HG03457 (cell line): ENCODE results near the gene KARS1.
"Not testable (repeated sequence)": the region's sequence is repeated elsewhere in the genome, so short reads cannot be mapped to it uniquely, and the experiment has no call there.

Source experiments
- ATAC-seq: cut with Tn5 transposase; IDR thresholded peaks from one replicate; pipeline ENCODE4 v1.9.1; 2021; ENCODE audit warnings: moderate number of reproducible peaks; ENCODE audit not compliant: unreplicated experiment

The KARS1 gene

DNA sequence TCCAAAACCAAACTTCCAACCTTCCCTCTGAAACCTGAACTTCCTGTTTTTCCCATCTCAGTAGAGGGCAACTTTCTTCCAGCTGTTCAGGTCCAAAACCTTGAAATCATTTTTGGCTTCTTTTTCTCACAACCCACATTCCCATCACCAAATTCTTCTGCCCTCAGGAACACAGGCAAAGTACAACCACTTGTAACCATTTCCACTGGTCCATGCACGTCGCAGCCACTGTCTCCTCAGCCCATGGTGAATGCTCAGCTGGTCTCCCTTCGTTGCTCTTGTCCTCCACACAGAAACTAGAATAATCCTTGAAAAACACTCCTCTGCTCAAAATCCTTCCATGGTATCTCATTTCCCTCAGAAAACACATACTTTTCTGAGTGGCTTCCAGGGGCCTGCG lies 20.7 kb downstream of the KARS1 start:
- no peak for ATAC-seq

DNA sequence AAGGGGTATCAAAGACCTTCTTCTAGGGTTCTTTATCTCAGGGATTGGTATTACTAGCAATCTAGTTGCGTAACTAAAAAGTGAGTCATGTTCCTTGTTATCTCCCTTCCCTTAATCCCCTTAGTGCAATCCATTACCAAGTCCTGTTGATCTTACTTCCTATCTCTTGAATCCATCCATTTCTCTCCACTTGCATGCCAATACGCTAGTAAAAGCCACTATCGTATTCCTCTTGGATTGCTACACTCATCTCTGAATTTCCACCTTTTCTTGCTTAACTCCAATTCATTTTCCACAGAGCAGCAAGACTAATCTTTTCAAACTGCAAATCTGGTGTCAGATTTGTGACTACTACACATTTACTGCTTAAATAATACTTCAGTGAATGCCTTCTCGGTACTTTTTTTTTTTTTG lies 22.5 kb downstream of the KARS1 start:
- no peak for ATAC-seq

- peak; percentile 95 for ATAC-seq
These were observed 24.5 kb downstream of the KARS1 start, which contains the start of gene ADAT1 for GRCh38 chr16:75622761-75623605. TSS of gene ADAT1 (minus strand) at chr16:75623281. CDS start at chr16:75620799, 2,482 bp downstream.

- ATAC-seq, result no peak
These were observed 26.3 kb downstream of the KARS1 start for GRCh38 chr16:75621170-75621477.

- no peak for ATAC-seq
These were observed 26.9 kb downstream of the KARS1 start for GRCh38 chr16:75620326-75621169.

DNA sequence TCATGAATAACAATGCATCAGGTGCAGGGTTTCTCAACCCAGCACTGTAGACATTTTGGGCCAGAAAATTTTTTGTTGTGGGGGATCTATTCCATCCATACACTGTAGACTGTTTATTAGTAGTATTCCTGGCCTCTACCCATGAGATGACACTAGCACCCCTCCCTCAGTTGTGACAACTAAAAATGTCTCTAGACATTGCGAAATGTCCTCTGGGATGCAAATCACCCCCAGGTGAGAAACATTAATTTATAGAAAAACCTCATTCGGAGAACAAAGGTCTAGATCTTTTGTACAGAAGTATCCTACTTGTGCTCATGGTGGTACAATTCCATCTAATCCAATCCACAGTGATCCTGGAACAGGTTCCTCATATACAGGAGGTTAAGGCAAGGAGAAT lies 28.7 kb downstream of the KARS1 start:
- no peak for ATAC-seq

GRCh38 chr16:75617121-75617520 lies 30.3 kb downstream of the KARS1 start:
- ATAC-seq, result no peak

DNA sequence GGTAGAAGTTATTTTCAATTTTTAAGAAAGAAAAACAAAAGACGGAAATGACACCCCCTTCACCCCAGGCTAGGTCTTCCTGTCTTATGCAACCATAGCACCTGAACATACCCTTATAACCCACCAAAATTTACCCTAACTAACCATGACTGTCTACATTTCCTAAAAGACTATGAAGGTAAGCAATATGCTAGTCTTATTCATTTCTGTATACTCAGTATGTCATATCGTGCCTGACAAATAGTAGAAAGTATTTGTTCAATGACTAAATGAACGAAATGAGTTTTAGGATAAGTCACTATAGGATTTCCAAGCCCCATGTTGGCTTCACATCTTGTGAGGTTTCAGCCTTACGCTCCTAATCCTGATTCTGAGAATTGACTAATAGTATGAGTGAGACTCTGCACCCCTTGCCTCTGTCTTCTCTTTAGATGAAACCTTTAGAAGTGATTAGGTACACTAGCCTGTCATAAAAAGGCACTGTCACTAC lies 30.9 kb downstream of the KARS1 start:
- ATAC-seq, result no peak

- ATAC-seq, result no peak
These were observed 31.8 kb downstream of the KARS1 start for GRCh38 chr16:75615619-75616018.

DNA sequence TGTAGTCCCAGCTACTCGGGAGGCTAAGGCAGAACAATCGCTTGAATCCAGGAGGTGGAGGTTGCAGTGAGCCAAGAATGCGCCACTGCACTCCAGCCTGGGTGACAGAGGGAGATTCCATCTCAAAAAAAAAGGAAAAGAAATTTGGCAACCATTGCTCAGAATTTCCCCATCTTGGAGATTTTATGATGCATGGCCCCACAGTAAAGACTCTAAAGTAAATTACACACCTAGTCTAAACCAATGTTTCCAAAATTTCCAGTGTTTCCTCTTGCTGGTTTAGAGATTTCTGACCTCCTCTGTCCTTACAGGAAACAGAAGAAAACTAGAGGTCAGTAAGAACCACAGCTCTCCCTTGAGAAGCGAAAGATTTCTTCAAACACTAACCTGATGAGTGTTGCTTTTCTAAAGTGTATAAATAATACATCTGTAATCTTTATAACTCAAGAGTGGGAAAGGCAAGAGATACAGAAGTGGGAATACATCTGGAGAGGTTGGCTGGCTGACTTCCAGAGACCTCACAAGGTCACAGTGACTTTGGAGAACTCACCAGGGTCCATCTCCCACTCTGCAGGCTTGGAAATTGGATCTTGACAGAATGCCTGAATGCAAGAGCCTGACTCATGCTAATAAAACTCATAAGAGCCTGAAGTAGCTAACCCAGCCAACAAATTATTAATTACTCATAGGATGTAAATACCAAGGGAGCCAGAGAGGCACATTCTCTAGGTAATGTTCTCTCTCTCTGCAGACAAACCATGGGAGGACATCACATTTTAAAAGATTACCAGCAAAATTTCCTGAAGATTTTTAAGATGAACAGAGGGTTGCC lies 33.2 kb downstream of the KARS1 start:
- no peak for ATAC-seq

GRCh38 chr16:75606507-75606906 lies 41.0 kb downstream of the KARS1 start:
- ATAC-seq, result no peak

GRCh38 chr16:75603241-75603640 lies 44.2 kb downstream of the KARS1 start:
- no peak for ATAC-seq

GRCh38 chr16:75599452-75600277 lies 47.8 kb downstream of the KARS1 start:
- no peak for ATAC-seq

- ATAC-seq, result no peak
These were observed 53.3 kb downstream of the KARS1 start for GRCh38 chr16:75593825-75594820.

- ATAC-seq, result no peak
These were observed 54.2 kb downstream of the KARS1 start for GRCh38 chr16:75593308-75593707.

DNA sequence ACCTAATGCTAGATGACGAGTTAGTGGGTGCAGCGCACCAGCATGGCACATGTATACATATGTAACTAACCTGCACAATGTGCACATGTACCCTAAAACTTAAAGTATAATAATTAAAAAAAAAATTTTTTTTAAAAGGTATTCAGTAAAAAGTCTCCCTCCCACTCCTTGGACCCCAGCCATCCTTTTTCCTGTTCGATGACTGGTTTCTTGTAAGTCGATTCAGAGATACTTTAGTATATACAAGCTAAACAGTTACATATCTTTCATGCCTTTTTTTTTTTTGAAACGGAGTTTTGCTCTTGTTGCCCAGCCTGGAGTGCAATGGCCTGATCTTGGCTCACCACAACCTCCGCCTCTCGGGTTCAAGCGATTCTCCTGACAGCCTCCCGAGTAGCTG lies 55.5 kb downstream of the KARS1 start:
- not testable (repeated sequence) for ATAC-seq

GRCh38 chr16:75590920-75591843 lies 56.3 kb downstream of the KARS1 start:
- ATAC-seq, result no peak

GRCh38 chr16:75589306-75589705 lies 58.2 kb downstream of the KARS1 start:
- ATAC-seq, result no peak
